WTC11 (cell line): ENCODE measurements around the gene S1PR3.

Experiments
- CTCF ChIP-seq: fragments of 200-600 bp; IDR thresholded peaks from 2 replicates; pipeline ENCODE4 v1.8.0; 2022; ENCODE audit warnings: antibody characterized with exemption
- E2F5 ChIP-seq: sonication (generic); formaldehyde crosslinking; IDR thresholded peaks from 2 replicates; pipeline ENCODE4 v1.8.1; 2022; ENCODE audit warnings: mild to moderate bottlenecking, moderate library complexity, missing genetic modification reagents
- HMGXB4 ChIP-seq: sonication (generic); formaldehyde crosslinking; IDR thresholded peaks from 2 replicates; pipeline ENCODE4 v1.8.1; 2023; ENCODE audit warnings: mild to moderate bottlenecking, moderate library complexity, missing genetic modification reagents
- KAT7 ChIP-seq: sonication (generic); formaldehyde crosslinking; IDR thresholded peaks from 2 replicates; pipeline ENCODE4 v1.8.1; 2023; ENCODE audit warnings: missing genetic modification reagents, mild to moderate bottlenecking, borderline replicate concordance
- NR2C2 ChIP-seq: sonication (generic); formaldehyde crosslinking; IDR thresholded peaks from 2 replicates; pipeline ENCODE4 v1.8.0; 2022; ENCODE audit warnings: mild to moderate bottlenecking, missing genetic modification reagents
- NR3C1 ChIP-seq: sonication (generic); formaldehyde crosslinking; conservative IDR thresholded peaks from 2 replicates; pipeline ENCODE4 v1.8.1; 2023; ENCODE audit warnings: low read depth, mild to moderate bottlenecking, missing genetic modification reagents
- USF2 ChIP-seq: sonication (generic); formaldehyde crosslinking; IDR thresholded peaks from 2 replicates; pipeline ENCODE4 v1.8.1; 2023; ENCODE audit warnings: mild to moderate bottlenecking, missing genetic modification reagents, moderate library complexity
- ZMAT4 ChIP-seq: fragments of 250-450 bp; sonication (Bioruptor Pico); IDR thresholded peaks from 2 replicates; pipeline ENCODE4 v1.9.0; 2021; ENCODE audit warnings: mild to moderate bottlenecking
- ZNF219 ChIP-seq: sonication (generic); formaldehyde crosslinking; IDR thresholded peaks from 2 replicates; pipeline ENCODE4 v1.8.0; 2023; ENCODE audit warnings: missing genetic modification reagents, mild to moderate bottlenecking, borderline replicate concordance
- TF ChIP-seq, protein P1 (sequence below): sonication (generic); formaldehyde crosslinking; IDR thresholded peaks from 2 replicates; pipeline ENCODE4 v1.8.0; 2022; ENCODE audit warnings: mild to moderate bottlenecking, missing genetic modification reagents
- TF ChIP-seq, protein P2 (sequence below): sonication (generic); formaldehyde crosslinking; IDR thresholded peaks from 2 replicates; pipeline ENCODE4 v1.8.1; 2023; ENCODE audit warnings: mild to moderate bottlenecking, missing genetic modification reagents
- TF ChIP-seq, protein P3 (sequence below): sonication (generic); formaldehyde crosslinking; IDR thresholded peaks from 2 replicates; pipeline ENCODE4 v1.8.0; 2022; ENCODE audit warnings: mild to moderate bottlenecking, missing genetic modification reagents

- TF ChIP-seq, protein P1, sequence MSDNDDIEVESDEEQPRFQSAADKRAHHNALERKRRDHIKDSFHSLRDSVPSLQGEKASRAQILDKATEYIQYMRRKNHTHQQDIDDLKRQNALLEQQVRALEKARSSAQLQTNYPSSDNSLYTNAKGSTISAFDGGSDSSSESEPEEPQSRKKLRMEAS = no peak
- TF ChIP-seq USF2 (CRISPR knock-in tag) = no peak
- TF ChIP-seq ZMAT4 = no peak
- TF ChIP-seq CTCF = no peak
- TF ChIP-seq E2F5 (CRISPR knock-in tag) = no peak
- TF ChIP-seq NR3C1 (CRISPR knock-in tag) = no peak
- no peak for TF ChIP-seq HMGXB4 (CRISPR knock-in tag)
- TF ChIP-seq, protein P2, sequence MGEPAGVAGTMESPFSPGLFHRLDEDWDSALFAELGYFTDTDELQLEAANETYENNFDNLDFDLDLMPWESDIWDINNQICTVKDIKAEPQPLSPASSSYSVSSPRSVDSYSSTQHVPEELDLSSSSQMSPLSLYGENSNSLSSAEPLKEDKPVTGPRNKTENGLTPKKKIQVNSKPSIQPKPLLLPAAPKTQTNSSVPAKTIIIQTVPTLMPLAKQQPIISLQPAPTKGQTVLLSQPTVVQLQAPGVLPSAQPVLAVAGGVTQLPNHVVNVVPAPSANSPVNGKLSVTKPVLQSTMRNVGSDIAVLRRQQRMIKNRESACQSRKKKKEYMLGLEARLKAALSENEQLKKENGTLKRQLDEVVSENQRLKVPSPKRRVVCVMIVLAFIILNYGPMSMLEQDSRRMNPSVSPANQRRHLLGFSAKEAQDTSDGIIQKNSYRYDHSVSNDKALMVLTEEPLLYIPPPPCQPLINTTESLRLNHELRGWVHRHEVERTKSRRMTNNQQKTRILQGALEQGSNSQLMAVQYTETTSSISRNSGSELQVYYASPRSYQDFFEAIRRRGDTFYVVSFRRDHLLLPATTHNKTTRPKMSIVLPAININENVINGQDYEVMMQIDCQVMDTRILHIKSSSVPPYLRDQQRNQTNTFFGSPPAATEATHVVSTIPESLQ (CRISPR knock-in tag) = no peak
- no peak for TF ChIP-seq KAT7 (CRISPR knock-in tag)
- no peak for TF ChIP-seq ZNF219 (CRISPR knock-in tag)
- TF ChIP-seq NR2C2 (CRISPR knock-in tag) = no peak
- TF ChIP-seq, protein P3, sequence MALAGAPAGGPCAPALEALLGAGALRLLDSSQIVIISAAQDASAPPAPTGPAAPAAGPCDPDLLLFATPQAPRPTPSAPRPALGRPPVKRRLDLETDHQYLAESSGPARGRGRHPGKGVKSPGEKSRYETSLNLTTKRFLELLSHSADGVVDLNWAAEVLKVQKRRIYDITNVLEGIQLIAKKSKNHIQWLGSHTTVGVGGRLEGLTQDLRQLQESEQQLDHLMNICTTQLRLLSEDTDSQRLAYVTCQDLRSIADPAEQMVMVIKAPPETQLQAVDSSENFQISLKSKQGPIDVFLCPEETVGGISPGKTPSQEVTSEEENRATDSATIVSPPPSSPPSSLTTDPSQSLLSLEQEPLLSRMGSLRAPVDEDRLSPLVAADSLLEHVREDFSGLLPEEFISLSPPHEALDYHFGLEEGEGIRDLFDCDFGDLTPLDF (CRISPR knock-in tag) = no peak
Measured at GRCh38 chr9:88978034-88978433, 13.2 kb upstream of the S1PR3 start.
